ENCODE results near the gene AGFG1.

The AGFG1 gene

GRCh38 chr2:227608561-227609338, 136.8 kb downstream of the AGFG1 start:
- no peak for TF ChIP-seq SIN3A (IDR thresholded peaks at IDR 0.05; ENCODE audit: borderline replicate concordance, insufficient read depth, low read length)
- no peak for TF ChIP-seq POLR2AphosphoS5 (IDR thresholded peaks at IDR 0.05; ENCODE audit: low read depth, low read length)
- no peak for TF ChIP-seq TAF1 (IDR thresholded peaks at IDR 0.05; ENCODE audit: borderline replicate concordance, insufficient read depth, low read length)
- no peak for TF ChIP-seq FOXP2 (optimal IDR thresholded peaks at IDR 0.05; ENCODE audit: borderline replicate concordance, extremely low read depth, extremely low read length, insufficient read depth)
- TF ChIP-seq, protein P1, sequence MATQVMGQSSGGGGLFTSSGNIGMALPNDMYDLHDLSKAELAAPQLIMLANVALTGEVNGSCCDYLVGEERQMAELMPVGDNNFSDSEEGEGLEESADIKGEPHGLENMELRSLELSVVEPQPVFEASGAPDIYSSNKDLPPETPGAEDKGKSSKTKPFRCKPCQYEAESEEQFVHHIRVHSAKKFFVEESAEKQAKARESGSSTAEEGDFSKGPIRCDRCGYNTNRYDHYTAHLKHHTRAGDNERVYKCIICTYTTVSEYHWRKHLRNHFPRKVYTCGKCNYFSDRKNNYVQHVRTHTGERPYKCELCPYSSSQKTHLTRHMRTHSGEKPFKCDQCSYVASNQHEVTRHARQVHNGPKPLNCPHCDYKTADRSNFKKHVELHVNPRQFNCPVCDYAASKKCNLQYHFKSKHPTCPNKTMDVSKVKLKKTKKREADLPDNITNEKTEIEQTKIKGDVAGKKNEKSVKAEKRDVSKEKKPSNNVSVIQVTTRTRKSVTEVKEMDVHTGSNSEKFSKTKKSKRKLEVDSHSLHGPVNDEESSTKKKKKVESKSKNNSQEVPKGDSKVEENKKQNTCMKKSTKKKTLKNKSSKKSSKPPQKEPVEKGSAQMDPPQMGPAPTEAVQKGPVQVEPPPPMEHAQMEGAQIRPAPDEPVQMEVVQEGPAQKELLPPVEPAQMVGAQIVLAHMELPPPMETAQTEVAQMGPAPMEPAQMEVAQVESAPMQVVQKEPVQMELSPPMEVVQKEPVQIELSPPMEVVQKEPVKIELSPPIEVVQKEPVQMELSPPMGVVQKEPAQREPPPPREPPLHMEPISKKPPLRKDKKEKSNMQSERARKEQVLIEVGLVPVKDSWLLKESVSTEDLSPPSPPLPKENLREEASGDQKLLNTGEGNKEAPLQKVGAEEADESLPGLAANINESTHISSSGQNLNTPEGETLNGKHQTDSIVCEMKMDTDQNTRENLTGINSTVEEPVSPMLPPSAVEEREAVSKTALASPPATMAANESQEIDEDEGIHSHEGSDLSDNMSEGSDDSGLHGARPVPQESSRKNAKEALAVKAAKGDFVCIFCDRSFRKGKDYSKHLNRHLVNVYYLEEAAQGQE (IDR thresholded peaks at IDR 0.05; ENCODE audit: insufficient read depth in 1 of 2, low read depth in 2 of 2, low read length in 2 of 2) = no peak

DNA sequence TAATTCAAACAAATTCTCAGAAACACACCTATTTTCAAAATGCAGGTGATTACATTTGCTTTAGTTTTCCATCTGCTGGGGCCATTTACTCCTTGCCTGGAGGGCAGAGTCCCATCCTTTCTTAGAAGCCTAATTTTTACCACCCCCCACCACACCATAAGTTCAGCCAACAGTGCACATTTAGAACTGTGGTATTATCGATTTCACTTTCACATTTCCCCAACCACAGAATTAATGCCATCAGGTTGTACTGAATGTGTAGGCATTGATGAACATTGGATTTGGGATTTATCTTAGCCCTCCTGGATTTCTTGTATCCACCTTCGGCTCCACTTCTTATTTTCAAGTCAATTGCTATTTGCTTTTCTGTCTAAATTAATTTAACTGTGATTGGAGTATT, 138.2 kb downstream of the AGFG1 start:
- TF ChIP-seq, protein P1 (IDR thresholded peaks at IDR 0.05; ENCODE audit: insufficient read depth in 1 of 2, low read depth in 2 of 2, low read length in 2 of 2) = no peak
